Activated T-helper 17 cell treated with anti-CD3 and anti-CD28 coated beads, Interleukin-2, amount 50 U/mL, for 72 hours (primary cell): ENCODE results near the gene HUS1. TPM values are rescaled to one million over a fixed set of nuclear protein-coding genes. Genes with fewer than 3 reads are reported as not detected.
A peak's percentile ranks its signal among the peaks of the same experiment; 100 is the strongest.
"Not testable (repeated sequence)": the region's sequence is repeated elsewhere in the genome, so short reads cannot be mapped to it uniquely, and the experiment has no call there.

ENCODE experiments used
- ATAC-seq: fragments of 150-1000 bp; cut with Tn5 transposase; replicated peaks from 2 replicates; pipeline ENCODE4 v1.10.0; 2021; ENCODE audit warnings: mild to moderate bottlenecking, moderate library complexity
- H3K27ac Mint-ChIP-seq: one replicate; pipeline ENCODE4 v1.8.0; 2022; ENCODE audit warnings: mixed read lengths
- H3K27me3 Mint-ChIP-seq: one replicate; pipeline ENCODE4 v1.8.0; 2022; ENCODE audit warnings: mixed read lengths
- H3K36me3 Mint-ChIP-seq: one replicate; pipeline ENCODE4 v1.8.0; 2022; ENCODE audit warnings: low read depth, mild to moderate bottlenecking, mixed read lengths
- H3K4me1 Mint-ChIP-seq: one replicate; pipeline ENCODE4 v1.8.0; 2022; ENCODE audit warnings: mixed read lengths
- H3K4me3 Mint-ChIP-seq: one replicate; pipeline ENCODE4 v1.8.0; 2022; ENCODE audit warnings: mild to moderate bottlenecking, mixed read lengths
- H3K9me3 Mint-ChIP-seq: one replicate; pipeline ENCODE4 v1.8.0; 2022; ENCODE audit warnings: mixed read lengths
- total RNA-seq, 2 donors: library from RNA; stranded (reverse); gene quantifications; one replicate each; pipeline ENCODE4 v1.2.3, GENCODE V29; 2022

HUS1 gene
- total RNA-seq: 10 to 100 TPM; 50.0 to 59.7 TPM

DNA sequence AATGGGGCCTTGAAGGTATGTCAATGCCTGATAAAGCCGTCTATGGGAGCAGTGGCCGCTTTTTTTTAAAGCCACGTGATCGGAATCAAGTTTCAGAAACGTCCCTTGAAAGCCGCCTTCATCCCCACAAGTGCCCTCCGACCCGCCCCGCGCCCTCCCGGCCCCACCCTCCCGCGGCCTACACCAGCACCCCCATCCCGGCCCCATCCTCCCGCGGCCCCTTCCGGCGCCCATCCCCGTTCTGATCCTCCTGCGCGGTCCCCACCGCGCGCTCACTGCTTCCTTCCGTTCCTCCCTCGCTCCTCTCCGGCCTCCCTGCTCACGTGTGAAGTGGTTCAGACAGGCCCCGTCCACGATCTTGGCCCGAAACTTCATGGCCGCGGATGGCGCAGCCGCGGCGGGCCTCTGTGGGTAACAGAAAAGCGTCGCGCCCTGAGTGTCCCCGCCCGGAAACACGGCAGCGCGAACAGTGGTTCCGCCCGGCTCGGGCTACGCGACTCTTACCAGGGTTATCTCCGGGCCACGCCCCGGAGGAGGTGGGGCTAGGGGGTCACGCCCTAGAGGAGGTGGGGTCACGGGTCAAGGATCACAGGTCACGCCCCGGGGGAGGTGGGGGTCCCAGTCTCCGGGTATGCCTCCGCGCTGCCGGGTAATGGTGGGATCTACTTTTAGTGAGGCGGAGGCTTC lies at the start of gene HUS1:
HUS1 (minus strand) TSS at position 471 of the 687 bp plus-strand sequence; CDS start at position 375, 96 bp downstream.
- Mint-ChIP-seq H3K27ac (peak within 1 kb of the TSS; percentile 98), H3K4me3 (peak within 1 kb of the TSS; percentile 93), H3K9me3 (no peaks in the 10 kb centered on the region), H3K27me3 (no peaks in the 10 kb centered on the region), H3K4me1 (peaks cover 20% of the 10 kb centered on the region), H3K36me3 (peaks cover 53% of the 10 kb centered on the region)
- ATAC-seq: peak; percentile 99

GRCh38 chr7:48028938-48029337 lies 49.5 kb upstream of the HUS1 start, which contains the start of gene SUN3:
Gene SUN3 (minus strand): TSS chr7:48029107. CDS start chr7:48028938, 169 bp downstream.
- no peak for ATAC-seq
- Mint-ChIP-seq H3K9me3 (peaks cover 5% of the 10 kb centered on the region), H3K4me3 (no peak within 1 kb of the TSS), H3K27ac (no peak within 1 kb of the TSS), H3K27me3 (peaks cover 25% of the 10 kb centered on the region), H3K36me3 (no peaks in the 10 kb centered on the region), H3K4me1 (no peaks in the 10 kb centered on the region)

GRCh38 chr7:48025624-48026023 lies 46.2 kb upstream of the HUS1 start:
- Mint-ChIP-seq H3K27me3 (peaks cover 19% of the 10 kb centered on the region), H3K4me3 (no peak overlapping the region), H3K36me3 (no peaks in the 10 kb centered on the region), H3K27ac (no peak overlapping the region), H3K9me3 (peaks cover 14% of the 10 kb centered on the region), H3K4me1 (no peaks in the 10 kb centered on the region)
- ATAC-seq: no peak

DNA sequence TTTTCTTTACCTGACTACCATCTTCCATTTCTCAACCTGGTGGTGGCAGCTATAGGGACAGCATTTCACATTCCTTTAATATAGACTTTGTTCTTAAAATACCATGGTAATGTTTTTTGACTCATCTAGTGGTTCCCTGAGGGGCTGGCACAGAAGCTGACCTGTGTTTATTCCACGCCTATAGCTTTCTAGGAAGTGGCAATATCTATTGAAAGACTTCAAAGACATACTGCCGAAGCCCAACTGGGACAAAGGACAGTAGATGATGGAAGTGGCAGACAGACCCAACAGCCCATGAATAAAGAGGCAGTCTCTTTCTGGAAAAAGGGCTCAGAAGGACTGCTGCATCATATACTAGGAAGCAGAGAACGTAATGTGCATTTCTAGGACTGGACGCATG lies 38.3 kb upstream of the HUS1 start:
- H3K27ac Mint-ChIP-seq: no peak overlapping the region
- ATAC-seq: no peak
- no peaks in the 10 kb centered on the region for H3K4me1 Mint-ChIP-seq
- H3K9me3 Mint-ChIP-seq: peaks cover 13% of the 10 kb centered on the region
- H3K27me3 Mint-ChIP-seq: peaks cover 18% of the 10 kb centered on the region
- no peaks in the 10 kb centered on the region for H3K36me3 Mint-ChIP-seq
- no peak overlapping the region for H3K4me3 Mint-ChIP-seq

GRCh38 chr7:48016641-48017040 lies 37.2 kb upstream of the HUS1 start:
- H3K4me1 Mint-ChIP-seq: no peaks in the 10 kb centered on the region
- no peaks in the 10 kb centered on the region for H3K36me3 Mint-ChIP-seq
- H3K9me3 Mint-ChIP-seq: peaks cover 10% of the 10 kb centered on the region
- H3K4me3 Mint-ChIP-seq: no peak overlapping the region
- ATAC-seq: no peak
- no peak overlapping the region for H3K27ac Mint-ChIP-seq
- peaks cover 18% of the 10 kb centered on the region for H3K27me3 Mint-ChIP-seq

DNA sequence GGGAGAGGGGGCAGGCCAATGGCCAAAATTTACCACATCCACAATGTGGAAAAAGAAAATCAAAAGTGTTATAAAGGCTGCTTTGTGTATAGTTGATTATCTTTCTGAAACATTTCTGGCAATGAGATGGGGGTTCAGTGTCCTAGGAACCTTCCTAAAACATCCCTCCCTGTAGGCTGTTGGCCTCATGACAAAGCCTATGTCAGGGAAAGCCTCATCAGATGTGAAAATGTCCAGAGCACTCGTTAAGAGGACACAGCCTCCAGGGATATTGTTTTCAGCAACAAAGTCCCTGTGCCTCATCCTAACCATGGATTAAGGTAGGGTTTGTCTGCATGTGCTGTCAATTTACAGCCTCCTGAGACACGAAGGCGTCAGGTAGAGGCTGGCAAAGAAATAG lies 32.5 kb upstream of the HUS1 start:
- Mint-ChIP-seq H3K4me3 (no peak overlapping the region), H3K27me3 (peaks cover 9% of the 10 kb centered on the region), H3K27ac (no peak overlapping the region), H3K36me3 (no peaks in the 10 kb centered on the region), H3K4me1 (no peaks in the 10 kb centered on the region), H3K9me3 (no peaks in the 10 kb centered on the region)
- ATAC-seq: no peak

- peaks cover 8% of the 10 kb centered on the region for H3K27me3 Mint-ChIP-seq
- no peaks in the 10 kb centered on the region for H3K9me3 Mint-ChIP-seq
- ATAC-seq: no peak
- no peak overlapping the region for H3K4me3 Mint-ChIP-seq
- H3K27ac Mint-ChIP-seq: no peak overlapping the region
- H3K36me3 Mint-ChIP-seq: no peaks in the 10 kb centered on the region
- no peaks in the 10 kb centered on the region for H3K4me1 Mint-ChIP-seq
These were observed 31.9 kb upstream of the HUS1 start for GRCh38 chr7:48011323-48011722.

- no peaks in the 10 kb centered on the region for H3K36me3 Mint-ChIP-seq
- no peak for ATAC-seq
- H3K4me3 Mint-ChIP-seq: no peak overlapping the region
- H3K27me3 Mint-ChIP-seq: peaks cover 3% of the 10 kb centered on the region
- H3K27ac Mint-ChIP-seq: no peak overlapping the region
- H3K9me3 Mint-ChIP-seq: no peaks in the 10 kb centered on the region
- H3K4me1 Mint-ChIP-seq: no peaks in the 10 kb centered on the region
These were observed 30.5 kb upstream of the HUS1 start for GRCh38 chr7:48009954-48010353.

DNA sequence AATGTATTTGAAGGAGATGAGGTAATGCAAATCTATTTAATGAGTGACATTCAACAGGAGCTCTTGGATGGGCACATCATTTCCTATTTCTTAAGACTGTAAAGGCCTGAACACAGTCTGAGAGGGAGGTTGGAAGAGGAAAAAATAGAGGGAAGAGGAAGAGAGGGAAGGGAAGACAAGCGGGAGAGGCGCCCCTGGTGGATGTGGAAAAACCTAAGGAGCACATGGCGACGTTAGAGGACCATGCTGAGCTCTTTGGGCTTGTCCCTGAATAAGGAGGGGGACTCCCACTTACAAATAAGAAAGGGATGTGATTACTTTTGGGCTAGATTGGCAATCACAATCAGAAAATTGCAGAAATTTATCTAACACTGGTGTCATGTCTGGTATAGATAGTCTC lies 29.8 kb upstream of the HUS1 start:
- H3K4me3 Mint-ChIP-seq: no peak overlapping the region
- H3K9me3 Mint-ChIP-seq: no peaks in the 10 kb centered on the region
- H3K36me3 Mint-ChIP-seq: no peaks in the 10 kb centered on the region
- H3K27me3 Mint-ChIP-seq: peaks cover 3% of the 10 kb centered on the region
- H3K27ac Mint-ChIP-seq: no peak overlapping the region
- no peak for ATAC-seq
- no peaks in the 10 kb centered on the region for H3K4me1 Mint-ChIP-seq

GRCh38 chr7:48006866-48007265 lies 27.5 kb upstream of the HUS1 start:
- Mint-ChIP-seq H3K36me3 (no peaks in the 10 kb centered on the region), H3K4me3 (no peak overlapping the region), H3K27me3 (peaks cover 3% of the 10 kb centered on the region), H3K9me3 (no peaks in the 10 kb centered on the region), H3K27ac (no peak overlapping the region), H3K4me1 (no peaks in the 10 kb centered on the region)
- no peak for ATAC-seq

GRCh38 chr7:48004638-48005037 lies 25.2 kb upstream of the HUS1 start:
- no peaks in the 10 kb centered on the region for H3K36me3 Mint-ChIP-seq

GRCh38 chr7:48004032-48004431 lies 24.6 kb upstream of the HUS1 start:
- H3K36me3 Mint-ChIP-seq: no peaks in the 10 kb centered on the region
- no peaks in the 10 kb centered on the region for H3K4me1 Mint-ChIP-seq
- ATAC-seq: no peak
- peaks cover 3% of the 10 kb centered on the region for H3K27me3 Mint-ChIP-seq
- H3K9me3 Mint-ChIP-seq: no peaks in the 10 kb centered on the region
- H3K27ac Mint-ChIP-seq: no peak overlapping the region
- H3K4me3 Mint-ChIP-seq: no peak overlapping the region

More at GRCh38 chr7:48004638-48005037, 25.2 kb upstream of the HUS1 start:
- no peak for ATAC-seq
- Mint-ChIP-seq H3K4me1 (no peaks in the 10 kb centered on the region), H3K9me3 (no peaks in the 10 kb centered on the region), H3K27me3 (peaks cover 3% of the 10 kb centered on the region), H3K27ac (no peak overlapping the region), H3K4me3 (no peak overlapping the region)

- H3K27me3 Mint-ChIP-seq, H3K27ac Mint-ChIP-seq, H3K36me3 Mint-ChIP-seq, H3K4me1 Mint-ChIP-seq, H3K4me3 Mint-ChIP-seq, H3K9me3 Mint-ChIP-seq, ATAC-seq: not testable (repeated sequence)
These were observed 20.7 kb upstream of the HUS1 start for GRCh38 chr7:48000164-48000563.

GRCh38 chr7:47999413-47999812 lies 20.0 kb upstream of the HUS1 start:
- ATAC-seq: no peak
- peaks cover 6% of the 10 kb centered on the region for H3K9me3 Mint-ChIP-seq
- peaks cover 6% of the 10 kb centered on the region for H3K4me1 Mint-ChIP-seq
- H3K27me3 Mint-ChIP-seq: no peaks in the 10 kb centered on the region
- H3K36me3 Mint-ChIP-seq: no peaks in the 10 kb centered on the region
- H3K4me3 Mint-ChIP-seq: no peak overlapping the region
- H3K27ac Mint-ChIP-seq: no peak overlapping the region

DNA sequence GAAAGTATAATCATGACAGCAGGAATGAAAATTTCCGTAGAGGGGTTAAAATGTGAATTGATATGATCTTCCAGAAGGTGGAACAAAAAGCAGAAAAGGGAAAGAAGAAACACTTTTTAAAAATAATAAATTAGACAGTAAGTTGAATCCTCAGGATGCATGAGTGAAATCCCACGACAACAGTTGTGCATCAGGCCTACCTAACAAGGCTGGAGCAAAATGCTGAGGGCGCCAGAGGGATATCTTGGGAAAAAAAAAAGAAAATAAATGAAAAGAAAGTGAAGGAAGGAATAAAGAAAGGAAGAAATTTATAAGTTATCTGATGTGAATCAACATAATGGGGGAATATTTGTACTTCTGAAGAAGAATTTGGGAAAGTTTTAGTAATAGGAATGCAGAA lies 13.0 kb upstream of the HUS1 start:
- ATAC-seq: no peak
- Mint-ChIP-seq H3K9me3 (peaks cover 6% of the 10 kb centered on the region), H3K27ac (peak overlapping the region; percentile 89), H3K27me3 (no peaks in the 10 kb centered on the region), H3K4me3 (peak overlapping the region; percentile 91), H3K36me3 (no peaks in the 10 kb centered on the region), H3K4me1 (peaks cover 25% of the 10 kb centered on the region)
